ENCODE data around the gene COL5A1. TPM values are rescaled to one million over a fixed set of nuclear protein-coding genes. Genes with fewer than 3 reads are reported as not detected.

Gene COL5A1
- total and polyA plus RNA-seq, 2 experiments from 2014 or later, result 2.5 to 13.1 TPM

DNA sequence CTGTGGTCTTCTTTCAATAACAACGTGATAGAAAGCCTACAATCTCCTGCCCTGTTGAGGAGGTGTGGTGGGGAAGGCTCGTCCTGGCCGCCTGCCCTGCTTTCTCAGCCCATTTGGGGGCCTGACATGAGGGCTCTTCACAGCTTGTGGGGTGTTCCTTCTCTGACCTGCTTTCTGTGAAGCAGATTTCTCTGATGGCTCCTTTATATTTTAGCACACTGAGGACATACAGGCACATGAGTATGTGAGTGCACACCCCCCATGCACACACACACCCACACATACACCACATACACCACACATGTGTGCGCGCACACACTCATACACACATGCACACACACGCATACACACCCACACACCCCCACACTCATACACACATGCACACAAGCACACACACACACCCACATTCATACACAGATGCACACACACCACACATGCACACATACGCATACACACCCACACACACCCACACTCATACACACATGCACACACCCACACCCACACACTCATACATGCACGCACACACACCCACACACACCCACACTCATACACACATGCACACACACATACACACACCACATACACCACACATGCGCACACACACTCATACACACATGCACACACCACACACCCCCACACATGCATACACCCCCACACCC lies 117.5 kb downstream of the COL5A1 start (continued):
- no peak for TF ChIP-seq ZNF462 (CRISPR knock-in tag; IDR thresholded peaks at IDR 0.05)
- no peak for TF ChIP-seq ZNF331 (CRISPR knock-in tag; IDR thresholded peaks at IDR 0.05; ENCODE audit: low read depth)
- no peak for TF ChIP-seq NANOG (IDR thresholded peaks at IDR 0.05; ENCODE audit: borderline replicate concordance)

- Histone ChIP-seq H3K4me3 (no peak overlapping the region), H3K27ac (ENCODE audit: low read depth) (no peak overlapping the region), H4K20me1 (replicated peaks; ENCODE audit: insufficient read depth) (no peaks in the 10 kb centered on the region), H2AFZ (no peak overlapping the region), H3K4me1 (ENCODE audit: insufficient read depth) (no peaks in the 10 kb centered on the region), H3K79me2 (replicated peaks; ENCODE audit: insufficient read depth) (no peaks in the 10 kb centered on the region), H3F3A (replicated peaks; ENCODE audit: low read depth) (no peaks in the 10 kb centered on the region), H3K27me3 (ENCODE audit: insufficient read depth) (no peaks in the 10 kb centered on the region), H3K36me3 (ENCODE audit: insufficient read depth) (no peaks in the 10 kb centered on the region), H3K9me2 (ENCODE audit: insufficient read depth) (no peaks in the 10 kb centered on the region), H3K4me2 (no peak overlapping the region)
- H3K4me1 Mint-ChIP-seq, result no peaks in the 10 kb centered on the region
- H3K36me3 Mint-ChIP-seq (ENCODE audit: low read depth), result peaks cover 8% of the 10 kb centered on the region; the same call in 2 of the 3 replicates
- no peak for ATAC-seq
- DNase-seq (ENCODE audit: low spot score), result no peak
- H3K27ac Mint-ChIP-seq, result no peak overlapping the region
- peaks cover 9% of the 10 kb centered on the region for H3K9me3 Mint-ChIP-seq
- no peak overlapping the region for H3K4me3 Mint-ChIP-seq
- H3K27me3 Mint-ChIP-seq (ENCODE audit: insufficient read depth, low read depth, poor library complexity), result peaks cover 9% of the 10 kb centered on the region
- TF ChIP-seq POLR2AphosphoS5 (IDR thresholded peaks at IDR 0.05; ENCODE audit: low read depth) (no peak), EZH2phosphoT487 (IDR thresholded peaks at IDR 0.05; ENCODE audit: unreplicated experiment) (no peak), CTCF (conservative IDR thresholded peaks at IDR 0.05; ENCODE audit: low read depth in 2 of 2) (no peak), ETS1 (IDR thresholded peaks at IDR 0.05) (no peak), ZNF331 (CRISPR knock-in tag; IDR thresholded peaks at IDR 0.05; ENCODE audit: low read depth) (no peak), CREB1 (CRISPR knock-in tag; IDR thresholded peaks at IDR 0.05; ENCODE audit: low read depth) (no peak), ZNF114 (CRISPR knock-in tag; IDR thresholded peaks at IDR 0.05) (no peak), STAT1 (IDR thresholded peaks at IDR 0.05; ENCODE audit: unreplicated experiment) (no peak), JUNB (IDR thresholded peaks at IDR 0.05; ENCODE audit: unreplicated experiment) (no peak), NANOG (IDR thresholded peaks at IDR 0.05; ENCODE audit: borderline replicate concordance) (no peak), EZH2 (IDR thresholded peaks at IDR 0.05; ENCODE audit: low read depth, unreplicated experiment) (no peak)
- TF ChIP-seq, protein P1, sequence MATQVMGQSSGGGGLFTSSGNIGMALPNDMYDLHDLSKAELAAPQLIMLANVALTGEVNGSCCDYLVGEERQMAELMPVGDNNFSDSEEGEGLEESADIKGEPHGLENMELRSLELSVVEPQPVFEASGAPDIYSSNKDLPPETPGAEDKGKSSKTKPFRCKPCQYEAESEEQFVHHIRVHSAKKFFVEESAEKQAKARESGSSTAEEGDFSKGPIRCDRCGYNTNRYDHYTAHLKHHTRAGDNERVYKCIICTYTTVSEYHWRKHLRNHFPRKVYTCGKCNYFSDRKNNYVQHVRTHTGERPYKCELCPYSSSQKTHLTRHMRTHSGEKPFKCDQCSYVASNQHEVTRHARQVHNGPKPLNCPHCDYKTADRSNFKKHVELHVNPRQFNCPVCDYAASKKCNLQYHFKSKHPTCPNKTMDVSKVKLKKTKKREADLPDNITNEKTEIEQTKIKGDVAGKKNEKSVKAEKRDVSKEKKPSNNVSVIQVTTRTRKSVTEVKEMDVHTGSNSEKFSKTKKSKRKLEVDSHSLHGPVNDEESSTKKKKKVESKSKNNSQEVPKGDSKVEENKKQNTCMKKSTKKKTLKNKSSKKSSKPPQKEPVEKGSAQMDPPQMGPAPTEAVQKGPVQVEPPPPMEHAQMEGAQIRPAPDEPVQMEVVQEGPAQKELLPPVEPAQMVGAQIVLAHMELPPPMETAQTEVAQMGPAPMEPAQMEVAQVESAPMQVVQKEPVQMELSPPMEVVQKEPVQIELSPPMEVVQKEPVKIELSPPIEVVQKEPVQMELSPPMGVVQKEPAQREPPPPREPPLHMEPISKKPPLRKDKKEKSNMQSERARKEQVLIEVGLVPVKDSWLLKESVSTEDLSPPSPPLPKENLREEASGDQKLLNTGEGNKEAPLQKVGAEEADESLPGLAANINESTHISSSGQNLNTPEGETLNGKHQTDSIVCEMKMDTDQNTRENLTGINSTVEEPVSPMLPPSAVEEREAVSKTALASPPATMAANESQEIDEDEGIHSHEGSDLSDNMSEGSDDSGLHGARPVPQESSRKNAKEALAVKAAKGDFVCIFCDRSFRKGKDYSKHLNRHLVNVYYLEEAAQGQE (IDR thresholded peaks at IDR 0.05; ENCODE audit: unreplicated experiment), result no peak
Measured at GRCh38 chr9:134759913-134760312, 118.3 kb downstream of the COL5A1 start.

Data from GM23338 (cell line).